SU-DHL-6 (cell line): ENCODE measurements around the gene SPINK9.

Experiments used
- H2AFZ ChIP-seq: fragments of 200-600 bp; sonication (generic); 2 replicates; pipeline ENCODE4 v1.6.1; 2014; ENCODE audit warnings: low read depth, mild to moderate bottlenecking, moderate library complexity, mixed read lengths, antibody characterized with exemption, low read length; ENCODE audit not compliant: severe bottlenecking
- H3F3A ChIP-seq: fragments of 200-600 bp; shearing (Covaris generic); 2 replicates; pipeline ENCODE4 v1.6.0; 2016; ENCODE audit warnings: antibody characterized with exemption, mild to moderate bottlenecking; ENCODE audit not compliant: insufficient read depth
- H3K27ac ChIP-seq: fragments of 200-600 bp; sonication (generic); 2 replicates; pipeline ENCODE4 v1.5.1; 2016; ENCODE audit warnings: low read depth, mild to moderate bottlenecking, low read length, moderate library complexity, mixed read lengths
- H3K27me3 ChIP-seq: fragments of 200-600 bp; sonication (generic), shearing (Covaris generic); 2 replicates; pipeline ENCODE4 v1.6.0; 2014; ENCODE audit warnings: mild to moderate bottlenecking, low read length
- H3K36me3 ChIP-seq: fragments of 200-600 bp; sonication (generic); 2 replicates; pipeline ENCODE4 v1.6.1; 2014; ENCODE audit warnings: mild to moderate bottlenecking, low read length, mixed read lengths
- H3K4me2 ChIP-seq: fragments of 300-600, 200-600 bp; shearing (Covaris generic), sonication (generic); 2 replicates; pipeline ENCODE4 v1.6.0; 2014; ENCODE audit warnings: low read length, low read depth, mild to moderate bottlenecking; ENCODE audit not compliant: poor library complexity, severe bottlenecking
- H3K4me3 ChIP-seq: fragments of 200-600 bp; sonication (generic); 2 replicates; pipeline ENCODE4 v1.5.1; 2014; ENCODE audit warnings: antibody characterized with exemption, low read length, mild to moderate bottlenecking, mixed read lengths; ENCODE audit not compliant: insufficient read depth, poor library complexity, severe bottlenecking
- H3K79me2 ChIP-seq: fragments of 200-600 bp; sonication (generic); 2 replicates; pipeline ENCODE4 v1.6.1; 2014; ENCODE audit warnings: mild to moderate bottlenecking, low read length, moderate library complexity; ENCODE audit not compliant: insufficient read depth
- H3K9ac ChIP-seq: fragments of 200-600 bp; sonication (generic); 2 replicates; pipeline ENCODE4 v1.7.0; 2014; ENCODE audit warnings: mild to moderate bottlenecking, low read length
- H3K9me2 ChIP-seq: fragments of 200-600 bp; sonication (generic); replicated peaks from 2 replicates; pipeline ENCODE4 v1.6.1; 2014; ENCODE audit warnings: low read length; ENCODE audit not compliant: insufficient read depth
- H3K9me3 ChIP-seq: fragments of 200-600 bp; sonication (generic); 2 replicates; pipeline ENCODE4 v1.6.1; 2014; ENCODE audit warnings: low read length, mixed read lengths; ENCODE audit not compliant: insufficient read depth
- H4K20me1 ChIP-seq: fragments of 200-600 bp; sonication (generic); 2 replicates; pipeline ENCODE4 v1.6.1; 2014; ENCODE audit warnings: low read depth, mild to moderate bottlenecking, antibody characterized with exemption, low read length, moderate library complexity, mixed read lengths
- EZH2phosphoT487 ChIP-seq: fragments of 200-600 bp; sonication (generic), shearing (Covaris generic); conservative IDR thresholded peaks from 2 replicates; pipeline ENCODE4 v1.6.1; 2018; ENCODE audit warnings: mild to moderate bottlenecking, antibody characterized with exemption, low read length, moderate library complexity, mixed read lengths
- TF ChIP-seq, protein P1 (sequence below): fragments of 200-600 bp; sonication (generic); IDR thresholded peaks from one replicate; pipeline ENCODE4 v1.5.1; 2017; ENCODE audit warnings: antibody characterized with exemption, mild to moderate bottlenecking, low read length, moderate library complexity; ENCODE audit not compliant: insufficient read depth, poor library complexity, severe bottlenecking

The SPINK9 gene

DNA sequence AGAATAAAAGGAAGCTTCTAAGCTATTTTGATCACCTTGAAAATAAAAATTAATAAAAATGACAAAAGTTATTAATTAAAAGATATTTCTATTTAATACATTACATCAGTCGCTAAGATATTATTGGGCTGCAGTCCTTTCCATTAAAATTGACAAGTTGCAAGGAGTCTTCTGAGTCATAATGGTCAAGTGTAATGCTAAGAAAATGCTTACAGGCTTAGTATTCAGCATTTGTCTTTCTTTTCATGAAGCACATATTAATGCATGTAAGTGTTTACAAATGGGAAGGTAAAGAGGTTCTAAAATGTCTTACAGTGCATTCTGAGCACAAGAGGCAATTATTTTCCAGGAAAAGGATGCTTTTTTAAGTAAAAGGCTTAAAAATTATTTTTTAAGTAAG lies 17.3 kb downstream of the SPINK9 start:
- H3K27me3 ChIP-seq = no peaks in the 10 kb centered on the region
- H3K9me3 ChIP-seq = no peaks in the 10 kb centered on the region
- no peaks in the 10 kb centered on the region for H3K36me3 ChIP-seq
- no peak overlapping the region for H3K4me2 ChIP-seq
- no peak overlapping the region for H3K9ac ChIP-seq
- no peak overlapping the region for H3K27ac ChIP-seq
- no peaks in the 10 kb centered on the region for H3K9me2 ChIP-seq
- H3F3A ChIP-seq = no peaks in the 10 kb centered on the region
- no peak overlapping the region for H3K4me3 ChIP-seq
- H3K79me2 ChIP-seq = no peaks in the 10 kb centered on the region
- no peak overlapping the region for H2AFZ ChIP-seq
- TF ChIP-seq, protein P1, sequence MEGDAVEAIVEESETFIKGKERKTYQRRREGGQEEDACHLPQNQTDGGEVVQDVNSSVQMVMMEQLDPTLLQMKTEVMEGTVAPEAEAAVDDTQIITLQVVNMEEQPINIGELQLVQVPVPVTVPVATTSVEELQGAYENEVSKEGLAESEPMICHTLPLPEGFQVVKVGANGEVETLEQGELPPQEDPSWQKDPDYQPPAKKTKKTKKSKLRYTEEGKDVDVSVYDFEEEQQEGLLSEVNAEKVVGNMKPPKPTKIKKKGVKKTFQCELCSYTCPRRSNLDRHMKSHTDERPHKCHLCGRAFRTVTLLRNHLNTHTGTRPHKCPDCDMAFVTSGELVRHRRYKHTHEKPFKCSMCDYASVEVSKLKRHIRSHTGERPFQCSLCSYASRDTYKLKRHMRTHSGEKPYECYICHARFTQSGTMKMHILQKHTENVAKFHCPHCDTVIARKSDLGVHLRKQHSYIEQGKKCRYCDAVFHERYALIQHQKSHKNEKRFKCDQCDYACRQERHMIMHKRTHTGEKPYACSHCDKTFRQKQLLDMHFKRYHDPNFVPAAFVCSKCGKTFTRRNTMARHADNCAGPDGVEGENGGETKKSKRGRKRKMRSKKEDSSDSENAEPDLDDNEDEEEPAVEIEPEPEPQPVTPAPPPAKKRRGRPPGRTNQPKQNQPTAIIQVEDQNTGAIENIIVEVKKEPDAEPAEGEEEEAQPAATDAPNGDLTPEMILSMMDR = no peak
- no peak for TF ChIP-seq EZH2phosphoT487
- no peaks in the 10 kb centered on the region for H4K20me1 ChIP-seq

DNA sequence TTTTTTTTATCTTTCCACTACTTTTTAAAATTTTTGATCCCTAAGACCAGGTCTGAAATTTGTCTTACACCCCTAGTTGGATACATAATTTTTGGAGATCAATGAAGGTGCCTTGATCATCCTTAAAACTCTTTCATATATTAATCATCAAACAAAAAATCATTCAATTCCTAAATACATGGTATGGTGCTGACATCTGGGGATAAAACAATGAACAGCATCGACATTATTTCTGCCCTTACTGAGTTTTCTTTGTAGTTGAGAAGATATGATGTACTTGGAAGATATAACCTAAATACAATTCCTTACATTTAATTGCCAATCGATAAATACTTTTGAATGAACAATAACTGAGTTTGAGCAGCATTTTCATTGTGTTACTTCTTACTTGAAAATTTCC lies 18.3 kb downstream of the SPINK9 start:
- Histone ChIP-seq H4K20me1 (no peaks in the 10 kb centered on the region), H3K9me3 (no peaks in the 10 kb centered on the region), H3K4me2 (no peak overlapping the region), H3K4me3 (no peak overlapping the region), H3K27ac (no peak overlapping the region), H3F3A (no peaks in the 10 kb centered on the region), H3K27me3 (no peaks in the 10 kb centered on the region), H3K79me2 (no peaks in the 10 kb centered on the region), H3K9ac (no peak overlapping the region), H3K9me2 (no peaks in the 10 kb centered on the region), H3K36me3 (no peaks in the 10 kb centered on the region), H2AFZ (no peak overlapping the region)
- TF ChIP-seq EZH2phosphoT487 = no peak
- TF ChIP-seq, protein P1 = no peak

DNA sequence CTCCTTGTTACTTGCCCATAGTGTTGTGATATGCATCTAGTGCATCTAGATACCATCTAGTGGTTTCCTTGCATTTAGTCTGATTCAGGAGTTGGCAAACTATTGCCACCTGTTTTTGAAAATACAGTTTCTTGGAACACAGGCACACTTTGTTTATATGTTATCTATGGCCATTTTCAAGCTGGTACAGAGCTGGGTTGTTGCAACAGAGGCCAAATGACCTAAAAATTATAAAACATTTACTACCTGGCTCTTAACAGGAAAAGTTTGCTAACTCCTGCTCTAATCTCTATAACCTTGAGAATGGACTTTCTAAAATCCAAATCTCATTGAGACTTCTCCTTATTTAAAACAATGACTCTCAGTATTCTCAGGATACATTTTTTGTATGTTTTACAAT lies 29.0 kb downstream of the SPINK9 start:
- no peaks in the 10 kb centered on the region for H3K79me2 ChIP-seq
- no peaks in the 10 kb centered on the region for H3F3A ChIP-seq
- H3K9ac ChIP-seq = no peak overlapping the region
- no peaks in the 10 kb centered on the region for H3K27me3 ChIP-seq
- no peak overlapping the region for H3K27ac ChIP-seq
- H3K9me2 ChIP-seq = 0 out of 2 replicates have a peak, but pooled peaks cover 4% of the 10 kb centered on the region
- H3K9me3 ChIP-seq = peaks cover 9% of the 10 kb centered on the region; the same call in 1 of the 2 replicates
- H3K36me3 ChIP-seq = no peaks in the 10 kb centered on the region
- no peak overlapping the region for H3K4me3 ChIP-seq
- TF ChIP-seq EZH2phosphoT487 = no peak
- TF ChIP-seq, protein P1 = no peak
- H4K20me1 ChIP-seq = no peaks in the 10 kb centered on the region
- no peak overlapping the region for H3K4me2 ChIP-seq
- H2AFZ ChIP-seq = no peak overlapping the region

DNA sequence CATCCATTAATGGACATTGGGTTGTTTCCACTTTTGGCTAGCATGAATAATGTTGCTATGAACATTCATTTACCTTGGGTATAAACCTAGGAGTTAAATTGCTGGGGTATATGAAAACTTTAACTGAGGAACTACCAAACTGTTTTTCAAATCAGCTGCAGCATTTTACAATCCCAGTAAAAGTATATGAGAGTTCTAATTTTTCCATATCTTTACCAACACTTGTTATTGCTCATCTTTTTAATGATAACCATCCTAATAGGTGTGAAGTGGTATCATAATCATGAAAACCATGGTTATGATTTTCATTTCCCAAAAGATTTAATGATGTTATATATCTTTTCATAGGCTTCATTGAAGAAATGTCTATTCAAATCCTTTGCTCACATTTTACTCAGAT lies 32.9 kb downstream of the SPINK9 start:
- H3F3A ChIP-seq = no peaks in the 10 kb centered on the region
- no peaks in the 10 kb centered on the region for H3K27me3 ChIP-seq
- no peak overlapping the region for H3K27ac ChIP-seq
- no peaks in the 10 kb centered on the region for H3K79me2 ChIP-seq
- H3K4me3 ChIP-seq = no peak overlapping the region
- TF ChIP-seq, protein P1 = no peak
- TF ChIP-seq EZH2phosphoT487 = no peak
- peaks cover 9% of the 10 kb centered on the region; the same call in 1 of the 2 replicates for H3K9me3 ChIP-seq
- H3K36me3 ChIP-seq = no peaks in the 10 kb centered on the region
- H3K4me2 ChIP-seq = no peak overlapping the region
- no peak overlapping the region for H2AFZ ChIP-seq
- H3K9me2 ChIP-seq = 0 out of 2 replicates have a peak, but pooled peaks cover 4% of the 10 kb centered on the region
- no peak overlapping the region for H3K9ac ChIP-seq
- no peaks in the 10 kb centered on the region for H4K20me1 ChIP-seq
